Hepatocyte (in vitro differentiated cells): ENCODE results near the gene C22orf23. TPM values are rescaled to one million over a fixed set of nuclear protein-coding genes. Genes with fewer than 3 reads are reported as not detected.
A peak's percentile ranks its signal among the peaks of the same experiment; 100 is the strongest.
"Not testable (repeated sequence)": the region's sequence is repeated elsewhere in the genome, so short reads cannot be mapped to it uniquely, and the experiment has no call there.

Experiments
- DNase-seq: peaks from one replicate; pipeline ENCODE4 v3.0.0-alpha.2; 2016; ENCODE audit warnings: low spot score
- H2AFZ ChIP-seq: fragments of 200-600 bp; sonication (generic); 2 replicates; pipeline ENCODE4 v1.6.0; 2016; ENCODE audit warnings: antibody characterized with exemption, mild to moderate bottlenecking
- H3K27ac ChIP-seq: fragments of 200-600 bp; sonication (generic); 2 replicates; pipeline ENCODE4 v1.5.1; 2016; ENCODE audit warnings: mild to moderate bottlenecking
- H3K27me3 ChIP-seq: fragments of 200-600 bp; sonication (generic); 2 replicates; pipeline ENCODE4 v1.6.1; 2016
- H3K36me3 ChIP-seq: fragments of 200-600 bp; sonication (generic); replicated peaks from 2 replicates; pipeline ENCODE4 v1.5.1; 2016; ENCODE audit warnings: low read depth; ENCODE audit not compliant: insufficient read depth
- H3K4me1 ChIP-seq: fragments of 200-600 bp; sonication (generic); 2 replicates; pipeline ENCODE4 v1.5.1; 2016; ENCODE audit warnings: mild to moderate bottlenecking, moderate library complexity; ENCODE audit not compliant: insufficient read depth
- H3K4me2 ChIP-seq: fragments of 200-600 bp; sonication (generic); 2 replicates; pipeline ENCODE4 v1.6.0; 2016
- H3K4me3 ChIP-seq: fragments of 200-600 bp; sonication (generic); 2 replicates; pipeline ENCODE4 v1.5.1; 2016; ENCODE audit warnings: mild to moderate bottlenecking
- H3K79me2 ChIP-seq: fragments of 200-600 bp; sonication (generic); 2 replicates; pipeline ENCODE4 v1.6.0; 2017; ENCODE audit warnings: mild to moderate bottlenecking
- H3K9me2 ChIP-seq: fragments of 200-600 bp; sonication (generic); replicated peaks from 2 replicates; pipeline ENCODE4 v1.6.0; 2017; ENCODE audit warnings: mild to moderate bottlenecking; ENCODE audit not compliant: insufficient read depth
- H3K9me3 ChIP-seq: fragments of 200-600 bp; sonication (generic); 2 replicates; pipeline ENCODE4 v1.5.1; 2016; ENCODE audit warnings: low read depth, mild to moderate bottlenecking
- H4K20me1 ChIP-seq: fragments of 200-600 bp; sonication (generic); 2 replicates; pipeline ENCODE4 v1.6.0; 2016; ENCODE audit warnings: mild to moderate bottlenecking; ENCODE audit not compliant: insufficient read depth, poor library complexity, severe bottlenecking
- CTCF ChIP-seq: fragments of 200-600 bp; sonication (generic); IDR thresholded peaks from 2 replicates; pipeline ENCODE4 v1.5.1; 2016; ENCODE audit warnings: antibody characterized with exemption, mild to moderate bottlenecking; ENCODE audit not compliant: poor library complexity
- EZH2 ChIP-seq: fragments of 200-600 bp; sonication (generic); IDR thresholded peaks from 2 replicates; pipeline ENCODE4 v1.6.1; 2016; ENCODE audit warnings: antibody characterized with exemption, mild to moderate bottlenecking, borderline replicate concordance
- EZH2phosphoT487 ChIP-seq: fragments of 200-600 bp; sonication (generic); IDR thresholded peaks from one replicate; pipeline ENCODE4 v1.6.1; 2018; ENCODE audit warnings: antibody characterized with exemption, mild to moderate bottlenecking, low read depth, moderate library complexity; ENCODE audit not compliant: unreplicated experiment, severe bottlenecking
- WGBS: methylation state at CpG from one replicate; pipeline ENCODE4 v1.1.6; 2016; ENCODE audit warnings: low lambda C conversion rate; ENCODE audit errors: missing lambda C conversion rate; 5-methylcytosine and 5-hydroxymethylcytosine counted together
- polyA plus RNA-seq: library from polyadenylated mRNA; unstranded; fragments of >200 nt; fragmentation: Nextera tagmentation; extraction: Ambion mirVana; gene quantifications from 2 replicates; pipeline ENCODE4 v1.2.1, GENCODE V29; 2016
- total RNA-seq: library from RNA; depleted of rRNA; stranded (reverse); fragments of >200 nt; gene quantifications from 2 replicates; pipeline ENCODE4 v1.2.3, GENCODE V29; 2014

C22orf23 gene
- total and polyA plus RNA-seq, 2 experiments from 2014 or later = 0.29 to 0.30 TPM

- Histone ChIP-seq H3K4me1 (peaks cover 14% of the 10 kb centered on the region), H3K36me3 (no peaks in the 10 kb centered on the region), H3K9me3 (no peaks in the 10 kb centered on the region), H3K9me2 (no peaks in the 10 kb centered on the region), H3K27me3 (no peaks in the 10 kb centered on the region), H3K4me3 (no peak overlapping the region), H2AFZ (no peak overlapping the region), H3K4me2 (peak overlapping the region; percentile 89), H3K27ac (no peak overlapping the region), H3K79me2 (peaks cover 30% of the 10 kb centered on the region), H4K20me1 (no peaks in the 10 kb centered on the region)
- no peak for TF ChIP-seq EZH2
- no peak for TF ChIP-seq CTCF
- TF ChIP-seq EZH2phosphoT487 = no peak
- DNase-seq = no peak
- 79% methylated on average over 4 of the region's 4 CpGs for WGBS
These were observed 1.3 kb upstream of the C22orf23 start for GRCh38 chr22:37954686-37955085.

GRCh38 chr22:37953062-37953436 lies 352 bp downstream of the C22orf23 start:
- peaks cover 14% of the 10 kb centered on the region for H3K4me1 ChIP-seq
- H3K4me2 ChIP-seq = peak overlapping the region; percentile 93
- peak overlapping the region; percentile 72 for H2AFZ ChIP-seq
- 10% methylated on average over 13 of the region's 13 CpGs for WGBS
- H3K9me2 ChIP-seq = no peaks in the 10 kb centered on the region
- peak overlapping the region; percentile 37 for H3K4me3 ChIP-seq
- no peaks in the 10 kb centered on the region for H4K20me1 ChIP-seq
- no peaks in the 10 kb centered on the region for H3K9me3 ChIP-seq
- H3K36me3 ChIP-seq = no peaks in the 10 kb centered on the region
- H3K79me2 ChIP-seq = peaks cover 30% of the 10 kb centered on the region
- no peak for TF ChIP-seq EZH2phosphoT487
- no peak for TF ChIP-seq CTCF
- TF ChIP-seq EZH2 = no peak
- H3K27ac ChIP-seq = no peak overlapping the region
- H3K27me3 ChIP-seq = no peaks in the 10 kb centered on the region
- DNase-seq = no peak

- H3K36me3 ChIP-seq, H3K9me2 ChIP-seq, H3K9me3 ChIP-seq, H3K27me3 ChIP-seq, DNase-seq, H3K27ac ChIP-seq, H4K20me1 ChIP-seq: not testable (repeated sequence)
- Histone ChIP-seq H3K4me3 (peak overlapping the region; percentile 37), H2AFZ (peak overlapping the region; percentile 72), H3K79me2 (peaks cover 30% of the 10 kb centered on the region), H3K4me1 (peaks cover 14% of the 10 kb centered on the region), H3K4me2 (peak overlapping the region; percentile 93)
- 33% methylated on average over 20 of the region's 20 CpGs for WGBS
These were observed 772 bp downstream of the C22orf23 start for GRCh38 chr22:37952629-37953028.

DNA sequence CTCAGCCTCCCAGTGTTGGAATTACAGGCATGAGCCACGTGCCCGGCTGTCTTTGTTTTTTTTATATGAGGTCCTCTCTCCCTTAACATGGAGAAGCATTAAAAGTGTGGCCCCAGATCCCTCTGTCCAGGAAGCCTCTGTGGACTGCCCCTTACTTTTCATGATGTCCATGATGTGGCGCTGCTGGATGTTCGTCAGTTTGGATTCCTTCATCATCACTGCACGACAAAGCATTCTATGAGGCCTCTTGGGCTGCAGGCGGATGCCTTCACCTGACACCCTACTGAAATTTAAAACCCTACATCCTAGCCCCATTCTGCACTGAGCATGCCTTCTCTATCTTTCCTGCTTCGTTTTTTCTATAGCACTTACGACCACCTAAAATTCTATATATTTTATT lies 2.1 kb downstream of the C22orf23 start:
- TF ChIP-seq CTCF (no peak), EZH2 (no peak), EZH2phosphoT487 (no peak)
- Histone ChIP-seq H3K4me2 (no peak overlapping the region), H3K79me2 (peaks cover 26% of the 10 kb centered on the region), H3K4me3 (no peak overlapping the region), H3K9me3 (no peaks in the 10 kb centered on the region), H3K27ac (no peak overlapping the region), H3K36me3 (no peaks in the 10 kb centered on the region), H2AFZ (no peak overlapping the region), H3K27me3 (no peaks in the 10 kb centered on the region), H3K4me1 (peaks cover 14% of the 10 kb centered on the region), H3K9me2 (no peaks in the 10 kb centered on the region), H4K20me1 (no peaks in the 10 kb centered on the region)
- DNase-seq = no peak
- WGBS = 57% methylated on average over 8 of the region's 8 CpGs

DNA sequence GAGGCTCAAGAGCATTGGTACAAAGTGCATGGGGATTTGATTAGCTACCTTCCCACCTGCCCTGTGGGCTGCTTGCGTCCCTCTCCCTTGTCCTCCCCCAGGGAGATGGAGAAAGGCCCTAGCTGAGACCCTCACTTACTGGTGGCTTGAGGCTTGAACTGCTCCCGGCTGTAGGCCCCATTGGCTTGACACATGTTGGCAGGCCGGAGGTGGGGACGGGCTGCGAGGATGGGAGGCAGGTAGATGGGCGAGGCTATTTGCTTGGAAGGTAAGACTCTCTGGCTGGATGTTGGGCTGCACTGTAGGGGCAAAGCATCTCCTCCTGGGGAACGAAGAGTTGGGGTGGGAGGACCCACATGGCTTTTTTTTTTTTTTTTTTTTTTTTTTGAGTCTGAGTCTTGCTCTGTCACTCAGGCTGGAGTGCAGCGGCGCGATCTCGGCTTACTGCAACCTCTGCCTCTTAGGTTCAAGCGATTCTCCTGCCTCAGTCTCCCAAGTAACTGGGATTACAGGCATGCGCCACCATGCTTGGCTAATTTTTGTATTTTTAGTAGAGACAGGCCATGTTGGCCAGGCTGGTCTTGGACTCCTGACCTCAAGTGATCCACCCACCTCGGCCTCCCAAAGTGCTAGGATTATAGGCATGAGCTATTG lies 6.1 kb downstream of the C22orf23 start:
- not testable (repeated sequence) for H3K4me3 ChIP-seq, H3K9me3 ChIP-seq, H3K79me2 ChIP-seq, H3K4me2 ChIP-seq, H3K27ac ChIP-seq, H3K36me3 ChIP-seq, H2AFZ ChIP-seq, H4K20me1 ChIP-seq, H3K9me2 ChIP-seq, H3K4me1 ChIP-seq, H3K27me3 ChIP-seq, DNase-seq
- 95% methylated on average over 14 of the region's 14 CpGs for WGBS

DNA sequence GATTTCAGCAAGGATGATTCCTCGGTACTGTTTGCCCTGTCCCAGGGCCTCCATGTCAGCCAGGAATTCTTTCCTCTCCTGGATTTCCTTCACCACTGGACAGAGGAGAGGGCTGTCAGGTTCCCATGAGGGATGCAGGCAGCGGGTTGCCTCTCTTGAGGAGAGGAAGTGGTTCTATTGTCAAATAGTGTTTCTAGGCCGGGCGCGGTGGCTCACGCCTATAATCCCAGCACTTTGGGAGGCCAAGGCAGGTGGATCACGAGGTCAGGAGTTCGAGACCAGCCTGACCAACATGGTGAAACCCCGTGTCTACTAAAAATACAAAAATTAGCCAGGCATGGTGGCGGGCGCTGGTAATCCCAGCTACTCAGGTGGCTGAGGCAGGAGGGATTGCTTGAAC lies 9.0 kb downstream of the C22orf23 start:
- H3K27me3 ChIP-seq, H2AFZ ChIP-seq, H3K27ac ChIP-seq, DNase-seq, H3K4me2 ChIP-seq, H4K20me1 ChIP-seq, H3K79me2 ChIP-seq, H3K36me3 ChIP-seq, H3K4me3 ChIP-seq, H3K4me1 ChIP-seq, H3K9me2 ChIP-seq, H3K9me3 ChIP-seq: not testable (repeated sequence)
- WGBS = 97% methylated on average over 11 of the region's 11 CpGs
